Measurements from ENCODE around the gene GBA2. TPM values are rescaled to one million over a fixed set of nuclear protein-coding genes. Genes with fewer than 3 reads are reported as not detected.

Gene GBA2
- total and polyA plus RNA-seq, 2 donors (not counting 3 experiments of a cell fraction or from before 2014, with no cell fraction given) = 110 to 158 TPM

GRCh38 chr9:35795695-35796094, 46.7 kb upstream of the GBA2 start:
- TF ChIP-seq GATA2 (IDR thresholded peaks at IDR 0.05; ENCODE audit: insufficient read depth, insufficient read length, low read depth, low read length) = no peak
- TF ChIP-seq MAX (IDR thresholded peaks at IDR 0.05; ENCODE audit: insufficient read depth, insufficient read length) = no peak
- no peak for TF ChIP-seq MYC (IDR thresholded peaks at IDR 0.05; ENCODE audit: low read depth, low read length)
- TF ChIP-seq JUN (IDR thresholded peaks at IDR 0.05; ENCODE audit: borderline replicate concordance, insufficient read depth, insufficient read length, low read depth) = no peak
- TF ChIP-seq POLR2AphosphoS5 (IDR thresholded peaks at IDR 0.05; ENCODE audit: insufficient read depth, low read depth, low read length) = no peak
- TF ChIP-seq FOS (IDR thresholded peaks at IDR 0.05; ENCODE audit: borderline replicate concordance, insufficient read depth, low read length) = no peak
- no peak for TF ChIP-seq EZH2 (IDR thresholded peaks at IDR 0.05; ENCODE audit: borderline replicate concordance, low read depth, low read length, severe bottlenecking)
- TF ChIP-seq CTCF (IDR thresholded peaks at IDR 0.05; ENCODE audit: extremely low read depth in 1 of 2, insufficient read depth in 1 of 2, low read depth in 1 of 2, low read length in 2 of 2) = no peak
- TF ChIP-seq POLR2A (IDR thresholded peaks at IDR 0.05; ENCODE audit: low read depth, low read length) = no peak
- peaks cover 41% of the 10 kb centered on the region for H3K4me1 ChIP-seq (ENCODE audit: control insufficient read depth, extremely low read depth, insufficient read depth, low read length)
- no peak overlapping the region for H3K27ac ChIP-seq (ENCODE audit: insufficient read depth, low read depth, low read length)
- no peak overlapping the region for H3K4me2 ChIP-seq (ENCODE audit: insufficient read depth, low read length)
- no peaks in the 10 kb centered on the region for H3K9me1 ChIP-seq (replicated peaks; ENCODE audit: control insufficient read depth, extremely low read depth, insufficient read depth, low read length)
- H3K27me3 ChIP-seq (ENCODE audit: control insufficient read depth in 2 of 2, insufficient read depth in 2 of 2, low read length in 2 of 2) = no peaks in the 10 kb centered on the region
- no peaks in the 10 kb centered on the region for H3K9me3 ChIP-seq (replicated peaks; ENCODE audit: control insufficient read depth, insufficient read depth, low read length)
- no peak overlapping the region for H3K4me3 ChIP-seq (replicated peaks in 1 of 3; ENCODE audit: insufficient read depth in 1 of 3, low read depth in 1 of 3, low read length in 3 of 3)
- intact Hi-C loops (cut with micrococcal nuclease) = no loop called here
- CTCF ChIA-PET = interaction anchor here (1.1 to 1.4 kb wide), 3 partner anchors 20 to 87 kb away, joined by 3 to 5 read pairs (median 5); no protein-coding TSS in a partner anchor
- FAIRE-seq (no peak), DNase-seq (ENCODE audit: low read depth, low spot score) (no peak)
- H3K36me3 ChIP-seq (ENCODE audit: control insufficient read depth in 2 of 2, extremely low read depth in 1 of 2, insufficient read depth in 2 of 2, low read length in 2 of 2) = no peaks in the 10 kb centered on the region
- POLR2A ChIA-PET = interaction anchor here (0.6 kb wide), 1 partner anchor 33 kb away, joined by 5 read pairs; the partner anchor contains the start of genes FAM221B and TMEM8B
- BruUV-seq (replicated peaks) = no TSS peak
- H3K79me2 ChIP-seq (ENCODE audit: control insufficient read depth, insufficient read depth, low read length) = peaks cover 7% of the 10 kb centered on the region
- dilution Hi-C loops (cut with MboI; ENCODE audit: extremely low pct_ligation_motif_present, low sequenced_read_pairs) = no loop called here
- no peak overlapping the region for H3K9ac ChIP-seq (replicated peaks; ENCODE audit: extremely low read depth, insufficient read depth, low read length)
- H2AFZ ChIP-seq (ENCODE audit: low read depth, low read length) = no peak overlapping the region
- no peaks in the 10 kb centered on the region for H4K20me1 ChIP-seq (replicated peaks; ENCODE audit: control insufficient read depth, extremely low read depth, insufficient read depth, low read length)
